Esophagus muscularis mucosa (tissue), 3 donors: ENCODE results near the gene USH1G.

Source experiments
- POLR2A ChIP-seq: fragments of 450-650 bp; IDR thresholded peaks from one replicate; pipeline ENCODE4 v1.6.1; 2017; ENCODE audit warnings: antibody characterized with exemption, moderate library complexity, mild to moderate bottlenecking, low read depth
- POLR2AphosphoS5 ChIP-seq, 2 donors: sonication (generic); formaldehyde crosslinking; IDR thresholded peaks; one replicate each; pipeline ENCODE4 v1.6.1; 2017; ENCODE audit warnings: antibody characterized with exemption in 2 of 2
- TF ChIP-seq, protein P1 (sequence below), 3 experiments: fragments of 200-600 bp in 2 of 3; fragments of 450-650 bp in 1 of 3; sonication (generic) in 2 of 3; IDR thresholded peaks; one replicate each; pipeline ENCODE4 v1.5.1; 2017 to 2019; ENCODE audit warnings: antibody characterized with exemption in 3 of 3, mild to moderate bottlenecking in 2 of 3, moderate library complexity in 1 of 3

DNA sequence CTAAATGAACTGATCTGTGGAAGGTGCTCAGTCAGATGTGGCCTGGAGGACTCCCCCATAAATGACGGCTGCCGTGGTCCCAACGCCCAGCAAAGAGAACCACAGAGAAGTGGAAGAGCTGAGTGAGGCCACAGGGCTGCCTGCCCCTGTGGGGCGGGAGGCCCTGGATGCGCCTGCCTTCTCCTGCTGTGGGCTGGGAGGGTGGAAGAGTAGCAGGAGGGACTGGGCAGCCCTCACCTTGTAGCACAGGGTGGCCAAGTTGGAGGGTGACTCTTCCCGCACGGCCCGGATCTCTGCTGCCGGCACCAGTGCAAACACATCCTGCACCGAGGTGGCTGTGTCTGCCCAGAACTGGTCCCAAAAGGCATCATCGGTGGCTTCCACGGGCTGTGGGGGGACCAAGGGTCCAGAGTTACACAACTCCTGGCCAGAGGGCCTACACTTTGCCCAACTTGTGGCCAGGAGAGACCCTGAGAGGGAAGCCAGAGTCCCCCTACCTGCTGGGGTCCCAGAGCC is 41.2 kb upstream of the USH1G start:
- no peak for TF ChIP-seq POLR2A
- TF ChIP-seq POLR2AphosphoS5 (IDR thresholded peaks at IDR 0.05) = no peak
- TF ChIP-seq, protein P1, sequence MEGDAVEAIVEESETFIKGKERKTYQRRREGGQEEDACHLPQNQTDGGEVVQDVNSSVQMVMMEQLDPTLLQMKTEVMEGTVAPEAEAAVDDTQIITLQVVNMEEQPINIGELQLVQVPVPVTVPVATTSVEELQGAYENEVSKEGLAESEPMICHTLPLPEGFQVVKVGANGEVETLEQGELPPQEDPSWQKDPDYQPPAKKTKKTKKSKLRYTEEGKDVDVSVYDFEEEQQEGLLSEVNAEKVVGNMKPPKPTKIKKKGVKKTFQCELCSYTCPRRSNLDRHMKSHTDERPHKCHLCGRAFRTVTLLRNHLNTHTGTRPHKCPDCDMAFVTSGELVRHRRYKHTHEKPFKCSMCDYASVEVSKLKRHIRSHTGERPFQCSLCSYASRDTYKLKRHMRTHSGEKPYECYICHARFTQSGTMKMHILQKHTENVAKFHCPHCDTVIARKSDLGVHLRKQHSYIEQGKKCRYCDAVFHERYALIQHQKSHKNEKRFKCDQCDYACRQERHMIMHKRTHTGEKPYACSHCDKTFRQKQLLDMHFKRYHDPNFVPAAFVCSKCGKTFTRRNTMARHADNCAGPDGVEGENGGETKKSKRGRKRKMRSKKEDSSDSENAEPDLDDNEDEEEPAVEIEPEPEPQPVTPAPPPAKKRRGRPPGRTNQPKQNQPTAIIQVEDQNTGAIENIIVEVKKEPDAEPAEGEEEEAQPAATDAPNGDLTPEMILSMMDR (IDR thresholded peaks at IDR 0.05) = no peak
